ENCODE results near the gene ESYT2. TPM values are rescaled to one million over a fixed set of nuclear protein-coding genes. Genes with fewer than 3 reads are reported as not detected.

The ESYT2 gene
- total and polyA plus RNA-seq, 9 of the 15 experiments (the other 6 are each of a cell fraction or from before 2014, with no cell fraction given) = 5.8 to 86.9 (median 64.7) TPM

DNA sequence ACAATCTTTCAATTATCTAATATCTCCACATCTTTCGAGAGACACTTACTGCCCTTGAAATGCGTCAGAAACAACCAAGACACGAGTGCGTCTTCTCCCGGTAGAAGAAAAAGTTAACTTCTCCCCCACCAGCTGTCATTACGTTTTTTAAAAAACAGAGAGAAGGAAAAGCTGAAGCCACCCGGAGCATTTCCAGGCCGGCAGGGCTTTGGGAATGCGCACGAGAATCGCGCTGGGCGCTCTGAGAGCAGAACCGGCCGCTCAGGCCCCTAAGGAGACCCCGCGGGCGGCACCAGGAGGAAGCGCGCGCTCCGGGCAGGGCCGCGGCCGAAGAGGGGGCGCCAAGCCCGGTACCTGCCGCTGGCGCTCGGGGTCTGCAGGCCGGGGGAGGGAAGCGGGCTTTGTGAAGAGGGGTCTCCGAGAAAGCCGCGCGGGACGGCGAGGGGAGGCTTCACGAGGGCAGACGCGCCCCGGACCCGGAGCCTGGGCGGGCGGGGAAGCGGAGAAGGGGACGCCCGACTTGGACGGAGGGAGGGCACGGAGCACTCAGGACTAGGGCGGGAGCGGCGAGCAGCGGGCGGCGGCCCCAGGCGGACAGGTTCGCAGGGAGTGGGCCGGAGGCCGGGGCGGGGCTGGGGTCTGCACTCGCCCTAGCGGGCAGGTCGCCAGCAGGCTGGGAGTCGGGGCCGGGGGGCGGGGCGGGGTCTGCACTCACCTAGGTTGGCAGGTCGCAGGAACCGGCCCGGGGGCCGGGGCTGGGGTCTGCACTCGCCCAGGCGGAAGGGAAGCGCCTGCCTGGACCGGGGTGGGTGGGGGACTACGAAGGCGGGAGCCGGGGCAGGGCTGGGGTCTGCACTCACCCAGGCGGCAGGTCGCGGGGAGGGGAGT lies 932 bp downstream of the ESYT2 start:
- Histone ChIP-seq H3K9me3 (replicated peaks; ENCODE audit: control insufficient read depth, insufficient read depth, low read depth, low read length) (no peaks in the 10 kb centered on the region), H2AFZ (ENCODE audit: low read depth, low read length) (peak overlapping the region; percentile 77), H3K79me2 (ENCODE audit: control insufficient read depth, insufficient read depth, low read length) (peaks cover 59% of the 10 kb centered on the region), H3K9ac (ENCODE audit: insufficient read depth in 1 of 2, low read depth in 2 of 2, low read length in 2 of 2) (peak overlapping the region; percentile 86 to 99), H3K4me2 (ENCODE audit: insufficient read depth, low read length) (peak overlapping the region; percentile 81), H3K4me1 (replicated peaks in 1 of 2; ENCODE audit: control insufficient read depth in 2 of 2, insufficient read depth in 2 of 2, low read length in 2 of 2) (peaks cover 34 to 36% of the 10 kb centered on the region in 2 experiments), H3K27me3 (ENCODE audit: control insufficient read depth in 2 of 2, insufficient read depth in 2 of 2, low read length in 2 of 2) (no peaks in the 10 kb centered on the region), H3K9me1 (ENCODE audit: control insufficient read depth, insufficient read depth, low read length) (no peaks in the 10 kb centered on the region), H3K36me3 (ENCODE audit: control insufficient read depth, insufficient read depth, low read length) (peaks cover 8% of the 10 kb centered on the region), H3K4me3 (peak overlapping the region; percentile 67), H4K20me1 (replicated peaks; ENCODE audit: control insufficient read depth, insufficient read depth, low read length) (peaks cover 14% of the 10 kb centered on the region; the same call in 1 of the 2 replicates), H3K27ac (ENCODE audit: extremely low read depth, low read depth, low read length) (peak overlapping the region; percentile 98)
- 1% methylated on average over 65 of the region's 82 CpGs for WGBS (ENCODE audit: insufficient coverage, low coverage, missing lambda C conversion rate)
- in situ Hi-C loops (cut with MboI) (no loop called here), intact Hi-C loops (cut with micrococcal nuclease) (loop anchor here (2.0 kb wide), 3 partner anchors 88 to 132 kb away; partner anchors contain the start of gene NCAPG2)
- no TSS peak for BruUV-seq (replicated peaks)
- no peak for FAIRE-seq
- CTCF ChIA-PET (ENCODE audit: low intra/inter-chr PET ratio) = no interaction called here
- peak; percentile 67 to 77 (median 72) for DNase-seq (ENCODE audit: extremely low read depth in 1 of 4, low spot score in 3 of 4)
- POLR2A ChIA-PET = interaction anchor here (0.6 to 1.6 kb wide), 6 partner anchors 9 to 76 kb away, joined by 3 to 11 read pairs (median 3); no protein-coding TSS in a partner anchor
- ATAC-seq = peak; percentile 60
- TF ChIP-seq DPF2 (IDR thresholded peaks at IDR 0.05) (no peak), PHF21A (IDR thresholded peaks at IDR 0.05; ENCODE audit: borderline replicate concordance, low read depth) (no peak), YBX1 (IDR thresholded peaks at IDR 0.05) (no peak), NFE2L1 (tag; IDR thresholded peaks at IDR 0.05; ENCODE audit: borderline replicate concordance, low read depth) (no peak), ZNF212 (CRISPR knock-in tag; IDR thresholded peaks at IDR 0.05) (no peak), ELF4 (CRISPR knock-in tag; IDR thresholded peaks at IDR 0.05) (no peak), ZC3H11A (IDR thresholded peaks at IDR 0.05; ENCODE audit: low read depth, low read length) (no peak), ZNF253 (CRISPR knock-in tag; conservative IDR thresholded peaks at IDR 0.05) (no peak), FOXJ2 (tag; IDR thresholded peaks at IDR 0.05) (no peak), ZKSCAN3 (CRISPR knock-in tag; IDR thresholded peaks at IDR 0.05) (no peak)
- TF ChIP-seq, protein P1, sequence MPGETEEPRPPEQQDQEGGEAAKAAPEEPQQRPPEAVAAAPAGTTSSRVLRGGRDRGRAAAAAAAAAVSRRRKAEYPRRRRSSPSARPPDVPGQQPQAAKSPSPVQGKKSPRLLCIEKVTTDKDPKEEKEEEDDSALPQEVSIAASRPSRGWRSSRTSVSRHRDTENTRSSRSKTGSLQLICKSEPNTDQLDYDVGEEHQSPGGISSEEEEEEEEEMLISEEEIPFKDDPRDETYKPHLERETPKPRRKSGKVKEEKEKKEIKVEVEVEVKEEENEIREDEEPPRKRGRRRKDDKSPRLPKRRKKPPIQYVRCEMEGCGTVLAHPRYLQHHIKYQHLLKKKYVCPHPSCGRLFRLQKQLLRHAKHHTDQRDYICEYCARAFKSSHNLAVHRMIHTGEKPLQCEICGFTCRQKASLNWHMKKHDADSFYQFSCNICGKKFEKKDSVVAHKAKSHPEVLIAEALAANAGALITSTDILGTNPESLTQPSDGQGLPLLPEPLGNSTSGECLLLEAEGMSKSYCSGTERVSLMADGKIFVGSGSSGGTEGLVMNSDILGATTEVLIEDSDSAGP (CRISPR knock-in tag; IDR thresholded peaks at IDR 0.05) = 0 out of 2 replicates have a peak, but pooled peaks have one; percentile 16
- TF ChIP-seq, protein P2, sequence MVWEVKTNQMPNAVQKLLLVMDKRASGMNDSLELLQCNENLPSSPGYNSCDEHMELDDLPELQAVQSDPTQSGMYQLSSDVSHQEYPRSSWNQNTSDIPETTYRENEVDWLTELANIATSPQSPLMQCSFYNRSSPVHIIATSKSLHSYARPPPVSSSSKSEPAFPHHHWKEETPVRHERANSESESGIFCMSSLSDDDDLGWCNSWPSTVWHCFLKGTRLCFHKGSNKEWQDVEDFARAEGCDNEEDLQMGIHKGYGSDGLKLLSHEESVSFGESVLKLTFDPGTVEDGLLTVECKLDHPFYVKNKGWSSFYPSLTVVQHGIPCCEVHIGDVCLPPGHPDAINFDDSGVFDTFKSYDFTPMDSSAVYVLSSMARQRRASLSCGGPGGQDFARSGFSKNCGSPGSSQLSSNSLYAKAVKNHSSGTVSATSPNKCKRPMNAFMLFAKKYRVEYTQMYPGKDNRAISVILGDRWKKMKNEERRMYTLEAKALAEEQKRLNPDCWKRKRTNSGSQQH (CRISPR knock-in tag; IDR thresholded peaks at IDR 0.05) = no peak
- TF ChIP-seq, protein P3, sequence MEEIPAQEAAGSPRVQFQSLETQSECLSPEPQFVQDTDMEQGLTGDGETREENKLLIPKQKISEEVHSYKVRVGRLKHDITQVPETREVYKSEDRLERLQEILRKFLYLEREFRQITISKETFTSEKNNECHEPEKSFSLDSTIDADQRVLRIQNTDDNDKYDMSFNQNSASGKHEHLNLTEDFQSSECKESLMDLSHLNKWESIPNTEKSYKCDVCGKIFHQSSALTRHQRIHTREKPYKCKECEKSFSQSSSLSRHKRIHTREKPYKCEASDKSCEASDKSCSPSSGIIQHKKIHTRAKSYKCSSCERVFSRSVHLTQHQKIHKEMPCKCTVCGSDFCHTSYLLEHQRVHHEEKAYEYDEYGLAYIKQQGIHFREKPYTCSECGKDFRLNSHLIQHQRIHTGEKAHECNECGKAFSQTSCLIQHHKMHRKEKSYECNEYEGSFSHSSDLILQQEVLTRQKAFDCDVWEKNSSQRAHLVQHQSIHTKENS (CRISPR knock-in tag; IDR thresholded peaks at IDR 0.05) = no peak
- TF ChIP-seq, protein P4, sequence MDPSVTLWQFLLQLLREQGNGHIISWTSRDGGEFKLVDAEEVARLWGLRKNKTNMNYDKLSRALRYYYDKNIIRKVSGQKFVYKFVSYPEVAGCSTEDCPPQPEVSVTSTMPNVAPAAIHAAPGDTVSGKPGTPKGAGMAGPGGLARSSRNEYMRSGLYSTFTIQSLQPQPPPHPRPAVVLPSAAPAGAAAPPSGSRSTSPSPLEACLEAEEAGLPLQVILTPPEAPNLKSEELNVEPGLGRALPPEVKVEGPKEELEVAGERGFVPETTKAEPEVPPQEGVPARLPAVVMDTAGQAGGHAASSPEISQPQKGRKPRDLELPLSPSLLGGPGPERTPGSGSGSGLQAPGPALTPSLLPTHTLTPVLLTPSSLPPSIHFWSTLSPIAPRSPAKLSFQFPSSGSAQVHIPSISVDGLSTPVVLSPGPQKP (CRISPR knock-in tag; IDR thresholded peaks at IDR 0.05) = no peak

Data from K562 (cell line).